Mesothelial cell of epicardium (in vitro differentiated cells): ENCODE measurements around the gene ENPP3. TPM values are rescaled to one million over a fixed set of nuclear protein-coding genes. Genes with fewer than 3 reads are reported as not detected.
A peak's percentile ranks its signal among the peaks of the same experiment; 100 is the strongest.
"Not testable (repeated sequence)": the region's sequence is repeated elsewhere in the genome, so short reads cannot be mapped to it uniquely, and the experiment has no call there.

ENCODE experiments used
- DNase-seq, 2 experiments: peaks; one replicate each; pipeline ENCODE4 v3.0.0; 2021; ENCODE audit warnings: low spot score in 2 of 2; ENCODE audit not compliant: unreplicated experiment in 2 of 2
- H3K27ac Mint-ChIP-seq: 2 replicates; pipeline ENCODE4 v1.8.0; 2021; ENCODE audit warnings: mixed read lengths
- H3K27me3 Mint-ChIP-seq: 2 replicates; pipeline ENCODE4 v1.8.0; 2021; ENCODE audit warnings: low read depth, mixed read lengths
- H3K36me3 Mint-ChIP-seq: 2 replicates; pipeline ENCODE4 v1.8.0; 2021; ENCODE audit warnings: mixed read lengths
- H3K4me1 Mint-ChIP-seq: 2 replicates; pipeline ENCODE4 v1.8.0; 2021; ENCODE audit warnings: mixed read lengths
- H3K4me3 Mint-ChIP-seq: 2 replicates; pipeline ENCODE4 v1.8.0; 2021; ENCODE audit warnings: mild to moderate bottlenecking, moderate library complexity, mixed read lengths
- H3K9me3 Mint-ChIP-seq: 2 replicates; pipeline ENCODE4 v1.8.0; 2021; ENCODE audit warnings: mixed read lengths
- total RNA-seq: library from RNA; stranded (reverse); gene quantifications from 3 replicates; pipeline ENCODE4 v1.2.1, GENCODE V29; 2021
- TF ChIP-seq, protein P1 (sequence below): fragments of 200-600 bp; sonication (generic); IDR thresholded peaks from one replicate; pipeline ENCODE4 v1.5.0; 2021; ENCODE audit warnings: antibody characterized with exemption; ENCODE audit not compliant: unreplicated experiment

Gene ENPP3
- total RNA-seq, 1 donor from 2014 or later = 0.89 TPM

DNA sequence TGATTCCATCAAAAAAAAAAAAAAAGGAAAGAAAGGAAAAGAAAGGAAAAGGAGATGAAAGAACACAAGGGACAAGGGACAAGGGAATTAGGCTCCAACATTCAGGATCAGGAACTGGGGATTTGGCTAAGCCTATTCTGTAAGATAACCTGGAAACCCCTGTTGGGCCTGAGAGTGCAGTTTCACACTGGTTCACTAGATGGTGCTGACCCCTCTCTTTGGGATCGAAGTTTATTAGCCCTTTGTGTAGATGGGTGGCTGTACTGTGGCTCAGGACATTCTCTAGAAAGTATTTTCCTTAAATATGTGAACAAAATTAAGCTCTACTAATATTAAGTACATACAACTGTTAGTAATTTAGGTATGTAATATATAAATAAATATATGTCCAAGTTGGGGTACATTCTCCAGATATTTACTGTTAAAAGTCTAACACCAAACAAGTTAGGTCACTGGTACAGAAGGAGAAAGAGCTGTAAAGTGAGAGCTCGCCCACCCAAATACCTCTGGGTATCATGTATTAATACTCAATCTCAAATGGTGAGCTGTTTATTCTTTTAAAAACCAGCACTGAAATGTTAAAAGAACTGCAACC, 57.8 kb downstream of the ENPP3 start:
- no peaks in the 10 kb centered on the region for H3K36me3 Mint-ChIP-seq
- no peak overlapping the region for H3K4me3 Mint-ChIP-seq
- no peaks in the 10 kb centered on the region for H3K27me3 Mint-ChIP-seq
- TF ChIP-seq, protein P1, sequence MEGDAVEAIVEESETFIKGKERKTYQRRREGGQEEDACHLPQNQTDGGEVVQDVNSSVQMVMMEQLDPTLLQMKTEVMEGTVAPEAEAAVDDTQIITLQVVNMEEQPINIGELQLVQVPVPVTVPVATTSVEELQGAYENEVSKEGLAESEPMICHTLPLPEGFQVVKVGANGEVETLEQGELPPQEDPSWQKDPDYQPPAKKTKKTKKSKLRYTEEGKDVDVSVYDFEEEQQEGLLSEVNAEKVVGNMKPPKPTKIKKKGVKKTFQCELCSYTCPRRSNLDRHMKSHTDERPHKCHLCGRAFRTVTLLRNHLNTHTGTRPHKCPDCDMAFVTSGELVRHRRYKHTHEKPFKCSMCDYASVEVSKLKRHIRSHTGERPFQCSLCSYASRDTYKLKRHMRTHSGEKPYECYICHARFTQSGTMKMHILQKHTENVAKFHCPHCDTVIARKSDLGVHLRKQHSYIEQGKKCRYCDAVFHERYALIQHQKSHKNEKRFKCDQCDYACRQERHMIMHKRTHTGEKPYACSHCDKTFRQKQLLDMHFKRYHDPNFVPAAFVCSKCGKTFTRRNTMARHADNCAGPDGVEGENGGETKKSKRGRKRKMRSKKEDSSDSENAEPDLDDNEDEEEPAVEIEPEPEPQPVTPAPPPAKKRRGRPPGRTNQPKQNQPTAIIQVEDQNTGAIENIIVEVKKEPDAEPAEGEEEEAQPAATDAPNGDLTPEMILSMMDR = peak; percentile 46
- DNase-seq = peak in 1 of 2 experiments; percentile 44
- H3K4me1 Mint-ChIP-seq = peaks cover 4% of the 10 kb centered on the region
- H3K27ac Mint-ChIP-seq = no peak overlapping the region
- H3K9me3 Mint-ChIP-seq = no peaks in the 10 kb centered on the region

DNA sequence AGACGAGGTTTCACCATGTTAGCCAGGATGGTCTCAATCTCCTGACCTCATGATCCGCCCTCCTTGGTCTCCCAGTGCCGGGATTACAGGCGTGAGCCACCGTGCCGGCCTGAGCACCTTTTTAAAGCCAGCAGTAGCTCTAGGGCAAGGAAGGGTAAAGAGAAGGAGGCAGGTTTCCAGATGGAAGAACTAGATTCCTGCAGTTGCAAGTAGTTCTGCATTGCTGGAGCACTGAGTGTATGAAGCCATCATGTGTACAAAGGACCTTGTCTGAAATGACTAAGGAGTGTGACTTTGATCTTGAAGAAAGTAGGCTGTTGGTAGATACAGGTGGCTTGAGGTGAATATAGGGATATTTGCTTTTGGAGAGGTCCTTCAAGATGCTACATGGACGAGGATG, 59.9 kb downstream of the ENPP3 start:
- no peak for DNase-seq
- Mint-ChIP-seq H3K27me3 (no peaks in the 10 kb centered on the region), H3K4me1 (peaks cover 4% of the 10 kb centered on the region), H3K9me3 (no peaks in the 10 kb centered on the region), H3K4me3 (no peak overlapping the region), H3K27ac (no peak overlapping the region), H3K36me3 (no peaks in the 10 kb centered on the region)
- TF ChIP-seq, protein P1 = no peak

GRCh38 chr6:131700851-131701250, 63.7 kb downstream of the ENPP3 start:
- not testable (repeated sequence) for H3K27me3 Mint-ChIP-seq, DNase-seq, H3K27ac Mint-ChIP-seq, H3K4me3 Mint-ChIP-seq, H3K36me3 Mint-ChIP-seq, H3K4me1 Mint-ChIP-seq, H3K9me3 Mint-ChIP-seq

GRCh38 chr6:131703905-131704304, 66.8 kb downstream of the ENPP3 start:
- H3K9me3 Mint-ChIP-seq, H3K36me3 Mint-ChIP-seq, H3K4me3 Mint-ChIP-seq: not testable (repeated sequence)

DNA sequence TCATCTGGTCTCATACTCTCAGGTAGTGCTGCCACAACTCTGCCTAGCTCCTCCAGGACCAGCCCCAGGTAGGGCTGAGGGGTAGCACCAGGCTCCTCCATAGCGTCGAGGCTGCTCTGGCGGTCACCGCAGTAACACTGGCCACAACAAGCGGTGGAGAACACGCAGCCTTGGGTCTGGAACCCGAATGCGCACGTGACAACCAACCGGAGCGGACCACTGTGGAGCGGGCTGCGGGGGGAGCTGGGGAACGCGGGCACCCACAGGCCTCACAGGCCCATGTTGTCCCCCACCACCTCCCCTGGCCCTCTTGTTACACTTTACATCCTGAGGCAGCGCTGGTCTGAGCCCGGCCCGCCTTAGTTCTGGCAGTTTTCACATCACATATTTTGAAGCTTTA, 73.8 kb downstream of the ENPP3 start, which contains the start of gene CTAGE9:
Gene CTAGE9 (minus strand): TSS at position 101 of the 400 bp plus-strand sequence. CDS start 0 bp downstream, at position 101.
- not testable (repeated sequence) for H3K27me3 Mint-ChIP-seq, H3K9me3 Mint-ChIP-seq, H3K27ac Mint-ChIP-seq, H3K4me1 Mint-ChIP-seq, H3K36me3 Mint-ChIP-seq, H3K4me3 Mint-ChIP-seq, DNase-seq

More at GRCh38 chr6:131703905-131704304, 66.8 kb downstream of the ENPP3 start:
- not testable (repeated sequence) for H3K27ac Mint-ChIP-seq, DNase-seq, H3K27me3 Mint-ChIP-seq, H3K4me1 Mint-ChIP-seq

GRCh38 chr6:131715567-131715966, 78.5 kb downstream of the ENPP3 start:
- H3K9me3 Mint-ChIP-seq, DNase-seq, H3K27ac Mint-ChIP-seq, H3K36me3 Mint-ChIP-seq, H3K27me3 Mint-ChIP-seq, H3K4me3 Mint-ChIP-seq, H3K4me1 Mint-ChIP-seq: not testable (repeated sequence)

DNA sequence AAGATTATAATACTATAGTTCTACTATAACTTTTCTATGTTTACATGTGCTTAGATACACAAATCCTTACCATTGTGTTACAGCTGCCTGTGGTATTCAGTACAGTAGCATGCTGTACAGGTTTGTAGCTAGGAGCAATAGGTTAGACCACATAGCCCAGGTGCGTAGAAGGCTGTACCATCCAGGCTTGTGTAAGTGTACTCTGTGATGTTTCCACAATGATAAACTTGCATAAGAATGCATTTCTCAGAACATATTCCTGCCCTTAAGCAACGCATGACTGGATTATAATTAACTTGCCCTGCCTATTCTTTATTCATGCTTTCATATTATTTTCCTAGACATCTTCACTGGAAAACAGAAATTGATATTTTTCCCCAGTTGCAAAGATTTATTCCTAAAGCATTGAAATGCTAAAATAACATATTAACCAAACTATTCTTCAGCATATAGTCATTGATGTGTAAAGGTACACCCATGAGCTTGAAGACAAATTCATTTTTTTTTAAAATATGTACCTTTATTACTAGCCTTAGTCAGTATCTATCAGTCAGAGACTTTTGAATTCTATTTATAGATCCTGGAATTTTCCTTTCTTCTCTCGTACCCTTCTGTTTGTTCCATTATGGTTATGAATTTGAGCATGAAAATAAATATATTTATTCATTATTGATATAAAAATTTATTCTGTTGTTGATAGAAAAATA, 80.9 kb downstream of the ENPP3 start:
- H3K27ac Mint-ChIP-seq = no peak overlapping the region

More for the DNA sequence above, 80.9 kb downstream of the ENPP3 start:
- no peaks in the 10 kb centered on the region for H3K36me3 Mint-ChIP-seq
- no peaks in the 10 kb centered on the region for H3K4me1 Mint-ChIP-seq
- no peak for DNase-seq
- H3K4me3 Mint-ChIP-seq = no peak overlapping the region
- TF ChIP-seq, protein P1 = no peak
- no peaks in the 10 kb centered on the region for H3K9me3 Mint-ChIP-seq
- H3K27me3 Mint-ChIP-seq = no peaks in the 10 kb centered on the region
